K562 (cell line): ENCODE measurements around the gene DLST.

Experiments used
- ARHGAP35 ChIP-seq: fragments of 450-650 bp; IDR thresholded peaks from 2 replicates; pipeline ENCODE4 v1.6.1; 2018; ENCODE audit not compliant: partially characterized antibody
- BHLHE40 ChIP-seq: IDR thresholded peaks from 2 replicates; pipeline ENCODE4 v1.6.1; 2011; ENCODE audit warnings: low read length, improper control_type of control experiment
- CREB1 ChIP-seq, 2 experiments: sonication (generic) in 1 of 2; formaldehyde crosslinking in 1 of 2; IDR thresholded peaks; 2 replicates each; pipeline versions ENCODE4 v1.6.1 to v1.8.0; 2012 to 2022; ENCODE audit warnings: inconsistent platforms in 1 of 2, mild to moderate bottlenecking in 1 of 2, missing genetic modification reagents in 1 of 2, moderate library complexity in 1 of 2
- EZH2 ChIP-seq: IDR thresholded peaks from 2 replicates; pipeline ENCODE4 v1.6.1; 2012; ENCODE audit warnings: low read depth, mild to moderate bottlenecking, inconsistent platforms, low read length, borderline replicate concordance
- RBM22 ChIP-seq: fragments of 200-400 bp; formaldehyde crosslinking; IDR thresholded peaks from 2 replicates; pipeline ENCODE4 v1.6.1; 2018; ENCODE audit warnings: low read length, low read depth; ENCODE audit not compliant: poor library complexity, severe bottlenecking
- TAF15 ChIP-seq: fragments of 200-400 bp; formaldehyde crosslinking; IDR thresholded peaks from 2 replicates; pipeline ENCODE4 v1.6.1; 2017; ENCODE audit warnings: mild to moderate bottlenecking, low read depth, low read length, moderate library complexity
- ZFX ChIP-seq: sonication (generic); formaldehyde crosslinking; IDR thresholded peaks from 2 replicates; pipeline ENCODE4 v1.8.0; 2022; ENCODE audit warnings: mild to moderate bottlenecking, missing genetic modification reagents, moderate library complexity
- TF ChIP-seq, protein P1 (sequence below): fragments of 450-650 bp; IDR thresholded peaks from 2 replicates; pipeline ENCODE4 v1.6.1; 2016; ENCODE audit warnings: mild to moderate bottlenecking

DNA sequence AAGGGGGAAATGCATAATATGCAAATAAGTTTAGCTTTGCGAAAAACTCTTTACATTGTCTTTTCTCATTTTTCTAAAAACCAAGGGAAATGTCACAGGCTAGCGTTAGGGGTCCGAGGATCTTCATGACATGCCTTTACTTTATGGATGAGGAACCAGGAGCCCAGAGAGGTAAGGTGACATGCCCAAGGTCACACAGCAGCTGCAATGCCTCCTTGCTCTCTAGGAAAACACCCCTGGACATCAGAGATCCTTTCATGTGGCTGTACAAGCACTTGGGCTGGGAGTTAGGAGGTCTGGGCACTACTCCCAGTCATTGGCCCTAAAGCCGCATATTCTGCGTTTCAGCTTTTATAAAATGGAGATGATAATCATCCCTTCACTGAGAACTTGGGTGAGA is 6.5 kb upstream of the DLST start:
- TF ChIP-seq RBM22, result no peak
- TF ChIP-seq, protein P1, sequence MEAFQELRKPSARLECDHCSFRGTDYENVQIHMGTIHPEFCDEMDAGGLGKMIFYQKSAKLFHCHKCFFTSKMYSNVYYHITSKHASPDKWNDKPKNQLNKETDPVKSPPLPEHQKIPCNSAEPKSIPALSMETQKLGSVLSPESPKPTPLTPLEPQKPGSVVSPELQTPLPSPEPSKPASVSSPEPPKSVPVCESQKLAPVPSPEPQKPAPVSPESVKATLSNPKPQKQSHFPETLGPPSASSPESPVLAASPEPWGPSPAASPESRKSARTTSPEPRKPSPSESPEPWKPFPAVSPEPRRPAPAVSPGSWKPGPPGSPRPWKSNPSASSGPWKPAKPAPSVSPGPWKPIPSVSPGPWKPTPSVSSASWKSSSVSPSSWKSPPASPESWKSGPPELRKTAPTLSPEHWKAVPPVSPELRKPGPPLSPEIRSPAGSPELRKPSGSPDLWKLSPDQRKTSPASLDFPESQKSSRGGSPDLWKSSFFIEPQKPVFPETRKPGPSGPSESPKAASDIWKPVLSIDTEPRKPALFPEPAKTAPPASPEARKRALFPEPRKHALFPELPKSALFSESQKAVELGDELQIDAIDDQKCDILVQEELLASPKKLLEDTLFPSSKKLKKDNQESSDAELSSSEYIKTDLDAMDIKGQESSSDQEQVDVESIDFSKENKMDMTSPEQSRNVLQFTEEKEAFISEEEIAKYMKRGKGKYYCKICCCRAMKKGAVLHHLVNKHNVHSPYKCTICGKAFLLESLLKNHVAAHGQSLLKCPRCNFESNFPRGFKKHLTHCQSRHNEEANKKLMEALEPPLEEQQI, result no peak
- TF ChIP-seq TAF15, result no peak
- TF ChIP-seq CREB1 (IDR thresholded peaks at IDR 0.05), result no peak
- TF ChIP-seq CREB1 (CRISPR knock-in tag; IDR thresholded peaks at IDR 0.05), result no peak
- TF ChIP-seq ZFX (CRISPR knock-in tag), result no peak
- TF ChIP-seq ARHGAP35, result no peak
- no peak for TF ChIP-seq BHLHE40
- TF ChIP-seq EZH2, result no peak
